ENCODE data around the gene TAF11L5.
"Not testable (repeated sequence)": the region's sequence is repeated elsewhere in the genome, so short reads cannot be mapped to it uniquely, and the experiment has no call there.

GRCh38 chr5:17518067-17518466 is 7.0 kb upstream of the TAF11L5 start, which contains the start of gene TAF11L3:
- TF ChIP-seq POLR2A (IDR thresholded peaks at IDR 0.05; ENCODE audit: low read depth, low read length); POLR2AphosphoS5 (IDR thresholded peaks at IDR 0.05; ENCODE audit: low read depth, low read length); TAF1 (IDR thresholded peaks at IDR 0.05; ENCODE audit: borderline replicate concordance, low read depth, low read length): not testable (repeated sequence)

Measured in GM12892 (cell line).